ENCODE data around the gene DPP10.

DNA sequence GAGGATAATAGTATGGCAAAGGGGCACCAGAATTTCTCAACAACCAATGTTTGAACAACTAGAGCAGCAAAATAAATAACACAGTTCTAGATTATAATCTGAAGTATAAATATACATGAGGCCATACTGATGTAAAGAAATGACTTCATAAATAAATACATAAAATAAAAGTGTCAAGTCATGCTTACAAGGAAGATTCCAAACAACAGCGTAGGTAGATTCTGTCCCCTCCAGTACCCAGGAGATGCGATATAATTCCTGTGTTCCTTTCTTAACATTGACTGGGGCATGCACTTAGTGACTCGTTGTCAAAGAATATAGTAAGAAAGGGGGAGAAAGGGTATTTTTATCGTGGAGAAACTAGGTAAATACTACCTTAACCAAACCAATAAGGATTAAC lies 355.1 kb downstream of the DPP10 start:
- TF ChIP-seq POLR2AphosphoS5 (IDR thresholded peaks at IDR 0.05; ENCODE audit: low read depth, low read length) = no peak
- no peak for TF ChIP-seq POLR2A (IDR thresholded peaks at IDR 0.05; ENCODE audit: low read depth, low read length)
- no peak for TF ChIP-seq TAF1 (IDR thresholded peaks at IDR 0.05; ENCODE audit: borderline replicate concordance, low read depth, low read length)
